Mesenchymal stem cell (in vitro differentiated cells and primary cell): Measurements from ENCODE around the gene VIL1.

Experiments
- DNase-seq: peaks from one replicate; pipeline ENCODE4 v3.0.0-alpha.2; 2013
- H2AFZ ChIP-seq: one replicate; pipeline ENCODE4 v1.6.1; 2013; ENCODE audit warnings: low read depth, mild to moderate bottlenecking, control low read depth, inconsistent platforms, low read length, moderate library complexity
- H2AK5ac ChIP-seq: 2 replicates; pipeline ENCODE4 v1.6.1; 2013; ENCODE audit warnings: low read length, moderate library complexity, mild to moderate bottlenecking, inconsistent platforms; ENCODE audit not compliant: severe bottlenecking
- H2BK120ac ChIP-seq: one replicate; pipeline ENCODE4 v1.6.1; 2013; ENCODE audit warnings: low read depth, mild to moderate bottlenecking, inconsistent platforms, low read length, moderate library complexity
- H2BK12ac ChIP-seq, 2 experiments: one replicate each; pipeline ENCODE4 v1.6.1; 2013; ENCODE audit warnings: inconsistent platforms in 2 of 2, low read length in 2 of 2, mild to moderate bottlenecking in 2 of 2, moderate library complexity in 2 of 2, control low read depth in 1 of 2
- H2BK15ac ChIP-seq: one replicate; pipeline ENCODE4 v1.6.1; 2013; ENCODE audit warnings: mild to moderate bottlenecking, low read depth, inconsistent platforms; ENCODE audit not compliant: poor library complexity, severe bottlenecking
- H2BK5ac ChIP-seq: 2 replicates; pipeline ENCODE4 v1.6.1; 2013; ENCODE audit warnings: low read depth, mild to moderate bottlenecking, low read length, control low read depth, inconsistent platforms; ENCODE audit not compliant: poor library complexity, severe bottlenecking
- H3K14ac ChIP-seq, 2 experiments: one replicate each; pipeline ENCODE4 v1.6.1; 2013; ENCODE audit warnings: inconsistent platforms in 2 of 2, low read length in 2 of 2, control low read depth in 1 of 2, mild to moderate bottlenecking in 1 of 2, moderate library complexity in 1 of 2
- H3K18ac ChIP-seq, 2 experiments: one replicate each; pipeline ENCODE4 v1.6.1; 2013; ENCODE audit warnings: inconsistent platforms in 2 of 2, low read length in 2 of 2, control low read depth in 1 of 2, low read depth in 1 of 2, mild to moderate bottlenecking in 1 of 2
- H3K23ac ChIP-seq, 2 experiments: one replicate each; pipeline ENCODE4 v1.6.1; 2013; ENCODE audit warnings: inconsistent platforms in 2 of 2, low read length in 2 of 2, mild to moderate bottlenecking in 2 of 2, moderate library complexity in 2 of 2, control low read depth in 1 of 2
- H3K27ac ChIP-seq: 2 replicates; pipeline ENCODE4 v1.5.1; 2013; ENCODE audit warnings: mild to moderate bottlenecking, moderate library complexity, low read length, control low read depth, inconsistent platforms; ENCODE audit not compliant: poor library complexity, severe bottlenecking
- H3K27me3 ChIP-seq, 2 experiments: 2 replicates each; pipeline versions ENCODE4 v1.6.1 to v1.7.0; 2013; ENCODE audit warnings: low read length in 2 of 2, mild to moderate bottlenecking in 2 of 2, moderate library complexity in 2 of 2, control low read depth in 1 of 2, inconsistent platforms in 1 of 2; ENCODE audit not compliant: control insufficient read depth in 1 of 2, insufficient read depth in 1 of 2
- H3K36me3 ChIP-seq, 2 experiments: 2 replicates each; pipeline versions ENCODE4 v1.6.1 to v1.7.0; 2013; ENCODE audit warnings: low read length in 2 of 2, control low read depth in 1 of 2, inconsistent platforms in 1 of 2, low read depth in 1 of 2, mild to moderate bottlenecking in 1 of 2; ENCODE audit not compliant: insufficient read depth in 2 of 2, control insufficient read depth in 1 of 2
- H3K4ac ChIP-seq, 2 experiments: one replicate each; pipeline ENCODE4 v1.6.1; 2013; ENCODE audit warnings: inconsistent platforms in 2 of 2, low read length in 2 of 2, mild to moderate bottlenecking in 2 of 2, moderate library complexity in 2 of 2, control low read depth in 1 of 2, low read depth in 1 of 2
- H3K4me1 ChIP-seq: 2 replicates; pipeline ENCODE4 v1.6.1; 2013; ENCODE audit warnings: low read depth, low read length, control low read depth; ENCODE audit not compliant: control insufficient read depth, insufficient read depth
- H3K4me2 ChIP-seq: 2 replicates; pipeline ENCODE4 v1.6.1; 2013; ENCODE audit warnings: low read length, mild to moderate bottlenecking, inconsistent platforms; ENCODE audit not compliant: poor library complexity, severe bottlenecking
- H3K4me3 ChIP-seq, 2 experiments: 2 replicates each; pipeline versions ENCODE4 v1.5.1 to v1.7.0; 2013; ENCODE audit warnings: low read length in 2 of 2, mild to moderate bottlenecking in 2 of 2, control low read depth in 1 of 2, low read depth in 1 of 2; ENCODE audit not compliant: insufficient read depth in 1 of 2
- H3K79me1 ChIP-seq: replicated peaks from 2 replicates; pipeline ENCODE4 v1.6.1; 2013; ENCODE audit warnings: mild to moderate bottlenecking, control low read depth, low read length, inconsistent platforms; ENCODE audit not compliant: poor library complexity, severe bottlenecking
- H3K9ac ChIP-seq: 2 replicates; pipeline ENCODE4 v1.7.0; 2013; ENCODE audit warnings: mild to moderate bottlenecking, low read length, moderate library complexity
- H3K9me3 ChIP-seq: 2 replicates; pipeline ENCODE4 v1.7.0; 2013; ENCODE audit warnings: mild to moderate bottlenecking, low read length; ENCODE audit not compliant: control insufficient read depth
- H4K8ac ChIP-seq: one replicate; pipeline ENCODE4 v1.6.1; 2013; ENCODE audit warnings: inconsistent platforms, mild to moderate bottlenecking, low read length, moderate library complexity
- H4K91ac ChIP-seq: one replicate; pipeline ENCODE4 v1.6.1; 2013; ENCODE audit warnings: mild to moderate bottlenecking, low read length, inconsistent platforms
- WGBS: methylation state at CpG from one replicate; pipeline ENCODE4 v1.1.7; 2013; ENCODE audit warnings: mixed read lengths; 5-methylcytosine and 5-hydroxymethylcytosine counted together

VIL1 gene

GRCh38 chr2:218425531-218425930 is 6.6 kb downstream of the VIL1 start:
- 90% methylated on average over 10 of the region's 10 CpGs for WGBS
- Histone ChIP-seq H3K23ac (no peak overlapping the region), H2BK15ac (no peak overlapping the region)

GRCh38 chr2:218427741-218428140 is 8.8 kb downstream of the VIL1 start:
- Histone ChIP-seq H3K4ac (no peak overlapping the region), H3K9ac (no peak overlapping the region), H2AFZ (no peak overlapping the region), H3K4me1 (peaks cover 2% of the 10 kb centered on the region), H3K36me3 (peaks cover 0 to 3% of the 10 kb centered on the region in 2 experiments), H4K8ac (no peak overlapping the region), H3K9me3 (no peaks in the 10 kb centered on the region), H3K4me2 (no peak overlapping the region), H3K4me3 (no peak overlapping the region), H3K27me3 (peaks cover 14 to 29% of the 10 kb centered on the region in 2 experiments), H2BK15ac (no peak overlapping the region), H3K23ac (no peak overlapping the region), H3K18ac (no peak overlapping the region), H3K27ac (no peak overlapping the region), H3K14ac (no peak overlapping the region), H3K79me1 (no peaks in the 10 kb centered on the region), H2AK5ac (no peak overlapping the region), H2BK120ac (no peak overlapping the region), H2BK5ac (no peak overlapping the region), H2BK12ac (no peak overlapping the region), H4K91ac (no peak overlapping the region)
- no peak for DNase-seq
- 69% methylated on average over 11 of the region's 11 CpGs for WGBS

More at GRCh38 chr2:218425531-218425930, 6.6 kb downstream of the VIL1 start:
- Histone ChIP-seq H3K4ac (no peak overlapping the region), H3K27ac (no peak overlapping the region), H3K79me1 (no peaks in the 10 kb centered on the region), H3K4me3 (no peak overlapping the region), H3K14ac (no peak overlapping the region), H3K27me3 (peaks cover 0 to 14% of the 10 kb centered on the region in 2 experiments), H2AFZ (no peak overlapping the region), H3K4me1 (peaks cover 2% of the 10 kb centered on the region), H2AK5ac (no peak overlapping the region), H4K91ac (peak overlapping the region; percentile 71), H3K18ac (no peak overlapping the region), H2BK120ac (no peak overlapping the region), H2BK5ac (no peak overlapping the region), H4K8ac (no peak overlapping the region), H3K4me2 (no peak overlapping the region), H3K36me3 (peaks cover 0 to 3% of the 10 kb centered on the region in 2 experiments), H2BK12ac (no peak overlapping the region), H3K9me3 (no peaks in the 10 kb centered on the region), H3K9ac (no peak overlapping the region)
- DNase-seq, result no peak

- H2BK15ac ChIP-seq, result no peak overlapping the region
- no peak overlapping the region for H3K27ac ChIP-seq
- no peaks in the 10 kb centered on the region for H3K79me1 ChIP-seq
- peaks cover 15 to 28% of the 10 kb centered on the region in 2 experiments for H3K27me3 ChIP-seq
- no peak overlapping the region for H3K4me3 ChIP-seq
- no peak overlapping the region for H2BK12ac ChIP-seq
- H3K4ac ChIP-seq, result peak overlapping the region in 1 of 2 experiments; percentile 9
- DNase-seq, result no peak
- no peak overlapping the region for H3K18ac ChIP-seq
- no peak overlapping the region for H4K8ac ChIP-seq
- WGBS, result 92% methylated on average over 24 of the region's 24 CpGs
- peaks cover 0 to 3% of the 10 kb centered on the region in 2 experiments for H3K36me3 ChIP-seq
- H3K23ac ChIP-seq, result no peak overlapping the region
- no peak overlapping the region for H3K14ac ChIP-seq
- no peak overlapping the region for H2AFZ ChIP-seq
- no peaks in the 10 kb centered on the region for H3K9me3 ChIP-seq
- H3K4me2 ChIP-seq, result no peak overlapping the region
- H2BK120ac ChIP-seq, result no peak overlapping the region
- peaks cover 2% of the 10 kb centered on the region for H3K4me1 ChIP-seq
- peak overlapping the region; percentile 35 for H4K91ac ChIP-seq
- no peak overlapping the region for H2AK5ac ChIP-seq
- no peak overlapping the region for H3K9ac ChIP-seq
- no peak overlapping the region for H2BK5ac ChIP-seq
Observed at GRCh38 chr2:218428846-218429558, 10.1 kb downstream of the VIL1 start.

- Histone ChIP-seq H2BK5ac (no peak overlapping the region), H2BK15ac (no peak overlapping the region), H3K4ac (no peak overlapping the region), H3K36me3 (peaks cover 0 to 3% of the 10 kb centered on the region in 2 experiments), H3K4me2 (no peak overlapping the region), H4K8ac (no peak overlapping the region), H4K91ac (no peak overlapping the region), H3K4me1 (peaks cover 2% of the 10 kb centered on the region), H2BK120ac (no peak overlapping the region), H3K4me3 (no peak overlapping the region), H2AK5ac (no peak overlapping the region), H2BK12ac (no peak overlapping the region), H2AFZ (no peak overlapping the region), H3K27ac (no peak overlapping the region), H3K9me3 (no peaks in the 10 kb centered on the region), H3K27me3 (peaks cover 15 to 28% of the 10 kb centered on the region in 2 experiments), H3K18ac (no peak overlapping the region), H3K23ac (no peak overlapping the region), H3K9ac (no peak overlapping the region), H3K14ac (no peak overlapping the region), H3K79me1 (no peaks in the 10 kb centered on the region)
- DNase-seq, result no peak
- 81% methylated on average over 8 of the region's 9 CpGs for WGBS
Observed at GRCh38 chr2:218429911-218430692, 11.2 kb downstream of the VIL1 start.
